OCI-LY1 (cell line): ENCODE data around the gene MRPS21.

Experiments
- H2AFZ ChIP-seq: fragments of 200-600 bp; sonication (generic), shearing (Covaris generic); 2 replicates; pipeline ENCODE4 v1.6.0; 2014; ENCODE audit warnings: antibody characterized with exemption, mild to moderate bottlenecking, low read length
- H3F3A ChIP-seq: fragments of 200-600 bp; sonication (generic), shearing (Covaris generic); 2 replicates; pipeline ENCODE4 v1.6.0; 2014; ENCODE audit warnings: mild to moderate bottlenecking, antibody characterized with exemption, low read length, moderate library complexity; ENCODE audit not compliant: insufficient read depth
- H3K27ac ChIP-seq: fragments of 200-600 bp; sonication (generic); 2 replicates; pipeline ENCODE4 v1.5.1; 2014; ENCODE audit warnings: low read length, mixed run types, mild to moderate bottlenecking, low read depth; ENCODE audit not compliant: poor library complexity, severe bottlenecking
- H3K27me3 ChIP-seq: fragments of 200-600 bp; sonication (generic); 2 replicates; pipeline ENCODE4 v1.6.0; 2014; ENCODE audit warnings: antibody characterized with exemption, mild to moderate bottlenecking, low read length, moderate library complexity; ENCODE audit not compliant: insufficient read depth
- H3K36me3 ChIP-seq: fragments of 200-600 bp; sonication (generic); 2 replicates; pipeline ENCODE4 v1.6.1; 2014; ENCODE audit warnings: mild to moderate bottlenecking, antibody characterized with exemption, low read length, moderate library complexity, mixed read lengths; ENCODE audit not compliant: insufficient read depth
- H3K4me1 ChIP-seq: fragments of 200-600 bp; sonication (generic); 2 replicates; pipeline ENCODE4 v1.5.1; 2014; ENCODE audit warnings: mild to moderate bottlenecking, low read length, moderate library complexity; ENCODE audit not compliant: insufficient read depth, severe bottlenecking
- H3K4me2 ChIP-seq: fragments of 200-600 bp; sonication (generic), shearing (Covaris generic); 2 replicates; pipeline ENCODE4 v1.6.1; 2014; ENCODE audit warnings: low read length
- H3K4me3 ChIP-seq: fragments of 200-600 bp; sonication (generic); 2 replicates; pipeline ENCODE4 v1.5.1; 2014; ENCODE audit warnings: low read length, low read depth, mild to moderate bottlenecking, mixed read lengths; ENCODE audit not compliant: poor library complexity, severe bottlenecking
- H3K79me2 ChIP-seq: fragments of 200-600 bp; shearing (Covaris generic); 2 replicates; pipeline ENCODE4 v1.6.1; 2016; ENCODE audit warnings: mixed run types, low read length, mixed read lengths; ENCODE audit not compliant: insufficient read depth
- H3K9ac ChIP-seq: fragments of 200-600 bp; sonication (generic), shearing (Covaris generic); 2 replicates; pipeline ENCODE4 v1.6.1; 2014; ENCODE audit warnings: mild to moderate bottlenecking, low read length, mixed read lengths
- H3K9me2 ChIP-seq: fragments of 200-600 bp; sonication (generic), shearing (Covaris generic); 2 replicates; pipeline ENCODE4 v1.6.1; 2014; ENCODE audit warnings: low read depth, mild to moderate bottlenecking, low read length, mixed read lengths
- H3K9me3 ChIP-seq: fragments of 200-600 bp; shearing (Covaris generic); 2 replicates; pipeline ENCODE4 v1.6.1; 2014; ENCODE audit warnings: low read length, mixed read lengths
- H4K20me1 ChIP-seq: fragments of 200-600 bp; sonication (generic), shearing (Covaris generic); 2 replicates; pipeline ENCODE4 v1.6.0; 2016; ENCODE audit warnings: mild to moderate bottlenecking, low read length; ENCODE audit not compliant: insufficient read depth
- EZH2 ChIP-seq: fragments of 200-600 bp; sonication (generic), shearing (Covaris generic); IDR thresholded peaks from 2 replicates; pipeline ENCODE4 v1.8.0; 2017; ENCODE audit warnings: borderline replicate concordance, mixed run types, mild to moderate bottlenecking, antibody characterized with exemption, low read length, moderate library complexity, mixed read lengths
- TF ChIP-seq, protein P1 (sequence below): fragments of 200-600 bp; sonication (generic), shearing (Covaris generic); IDR thresholded peaks from 2 replicates; pipeline ENCODE4 v1.5.1; 2017; ENCODE audit warnings: mild to moderate bottlenecking, antibody characterized with exemption, low read length, moderate library complexity, mixed read lengths

Gene MRPS21

DNA sequence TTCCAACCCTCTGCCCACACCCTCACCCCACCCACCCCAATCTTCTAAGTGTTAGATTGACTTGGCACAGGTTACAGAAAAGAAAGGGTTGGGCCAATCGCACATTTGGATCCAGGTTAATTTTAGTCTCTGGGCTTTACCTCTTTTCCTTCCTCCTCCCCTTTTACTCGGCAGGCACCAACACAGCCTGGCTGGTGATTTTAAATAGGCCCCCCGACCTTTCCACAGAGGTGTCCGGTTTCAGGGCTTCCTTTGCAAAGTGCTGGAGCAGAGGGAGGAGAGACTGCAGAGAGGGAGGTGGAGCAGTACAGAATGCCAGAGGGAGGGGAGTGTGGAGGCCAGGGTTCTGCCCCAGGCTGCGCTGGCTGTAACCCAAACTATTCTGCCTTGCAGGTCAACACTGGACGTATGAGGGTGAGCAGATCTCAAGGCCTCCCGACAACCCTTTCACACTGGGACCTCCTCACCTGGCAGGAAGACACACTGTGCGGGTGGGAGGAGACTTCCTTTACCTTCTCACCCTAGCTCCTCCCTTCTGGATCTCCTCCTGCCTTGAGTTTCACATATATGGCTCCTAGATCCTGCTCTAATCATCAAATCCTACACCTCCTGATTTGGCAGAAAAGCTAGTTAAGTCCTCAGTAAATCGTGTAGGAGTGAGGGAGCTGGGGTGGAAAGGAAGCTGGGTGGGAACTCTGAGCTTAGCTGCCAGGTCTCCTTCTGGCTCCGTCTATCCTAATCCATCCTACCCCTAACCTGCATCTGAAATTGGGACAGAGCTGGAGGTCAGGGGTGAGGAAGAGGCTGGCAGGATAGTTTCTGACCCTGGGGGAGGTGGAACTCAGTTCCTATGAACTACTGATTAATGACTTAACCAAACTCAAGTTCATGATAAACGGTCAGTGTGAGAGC lies 33.6 kb upstream of the MRPS21 start:
- Histone ChIP-seq H3K9ac (no peak overlapping the region), H3K79me2 (no peaks in the 10 kb centered on the region), H4K20me1 (no peaks in the 10 kb centered on the region), H3F3A (no peaks in the 10 kb centered on the region), H3K4me3 (no peak overlapping the region), H3K27ac (no peak overlapping the region), H2AFZ (no peak overlapping the region), H3K9me2 (no peaks in the 10 kb centered on the region), H3K9me3 (no peaks in the 10 kb centered on the region), H3K36me3 (peaks cover 7% of the 10 kb centered on the region), H3K27me3 (no peaks in the 10 kb centered on the region), H3K4me1 (peaks cover 21% of the 10 kb centered on the region), H3K4me2 (no peak overlapping the region)
- TF ChIP-seq, protein P1, sequence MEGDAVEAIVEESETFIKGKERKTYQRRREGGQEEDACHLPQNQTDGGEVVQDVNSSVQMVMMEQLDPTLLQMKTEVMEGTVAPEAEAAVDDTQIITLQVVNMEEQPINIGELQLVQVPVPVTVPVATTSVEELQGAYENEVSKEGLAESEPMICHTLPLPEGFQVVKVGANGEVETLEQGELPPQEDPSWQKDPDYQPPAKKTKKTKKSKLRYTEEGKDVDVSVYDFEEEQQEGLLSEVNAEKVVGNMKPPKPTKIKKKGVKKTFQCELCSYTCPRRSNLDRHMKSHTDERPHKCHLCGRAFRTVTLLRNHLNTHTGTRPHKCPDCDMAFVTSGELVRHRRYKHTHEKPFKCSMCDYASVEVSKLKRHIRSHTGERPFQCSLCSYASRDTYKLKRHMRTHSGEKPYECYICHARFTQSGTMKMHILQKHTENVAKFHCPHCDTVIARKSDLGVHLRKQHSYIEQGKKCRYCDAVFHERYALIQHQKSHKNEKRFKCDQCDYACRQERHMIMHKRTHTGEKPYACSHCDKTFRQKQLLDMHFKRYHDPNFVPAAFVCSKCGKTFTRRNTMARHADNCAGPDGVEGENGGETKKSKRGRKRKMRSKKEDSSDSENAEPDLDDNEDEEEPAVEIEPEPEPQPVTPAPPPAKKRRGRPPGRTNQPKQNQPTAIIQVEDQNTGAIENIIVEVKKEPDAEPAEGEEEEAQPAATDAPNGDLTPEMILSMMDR = no peak
- TF ChIP-seq EZH2 = no peak

DNA sequence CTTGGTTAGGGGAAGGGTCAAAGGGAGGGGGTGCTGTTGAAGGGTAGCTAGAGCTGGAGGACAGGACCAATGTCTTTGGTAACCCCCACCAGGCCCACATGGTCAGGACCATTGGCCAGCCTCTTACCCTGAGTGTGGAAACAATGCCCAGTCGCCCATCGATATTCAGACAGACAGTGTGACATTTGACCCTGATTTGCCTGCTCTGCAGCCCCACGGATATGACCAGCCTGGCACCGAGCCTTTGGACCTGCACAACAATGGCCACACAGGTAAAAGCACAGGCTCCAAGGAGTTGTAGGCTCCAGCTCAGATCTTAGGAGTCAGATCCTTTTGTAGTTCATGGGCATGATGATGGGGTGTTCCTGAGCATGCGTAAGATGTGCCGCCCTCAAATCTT lies 32.3 kb upstream of the MRPS21 start:
- Histone ChIP-seq H3K36me3 (peaks cover 21% of the 10 kb centered on the region), H2AFZ (no peak overlapping the region), H3K4me2 (no peak overlapping the region), H3K79me2 (no peaks in the 10 kb centered on the region), H3K27me3 (no peaks in the 10 kb centered on the region), H4K20me1 (no peaks in the 10 kb centered on the region), H3F3A (no peaks in the 10 kb centered on the region), H3K27ac (no peak overlapping the region), H3K4me1 (peaks cover 12% of the 10 kb centered on the region), H3K9me3 (no peaks in the 10 kb centered on the region), H3K9ac (no peak overlapping the region), H3K9me2 (no peaks in the 10 kb centered on the region), H3K4me3 (no peak overlapping the region)
- TF ChIP-seq EZH2 = no peak
- TF ChIP-seq, protein P1 = no peak

GRCh38 chr1:150262388-150263320 lies 31.0 kb upstream of the MRPS21 start:
- no peak for TF ChIP-seq EZH2
- TF ChIP-seq, protein P1 = peak; percentile 27; the same call in 1 of the 2 replicates
- no peaks in the 10 kb centered on the region for H3K9me3 ChIP-seq
- H3K9ac ChIP-seq = no peak overlapping the region
- H2AFZ ChIP-seq = no peak overlapping the region
- peaks cover 31% of the 10 kb centered on the region for H3K36me3 ChIP-seq
- H3K79me2 ChIP-seq = no peaks in the 10 kb centered on the region
- no peaks in the 10 kb centered on the region for H3K9me2 ChIP-seq
- peaks cover 18% of the 10 kb centered on the region for H3K4me1 ChIP-seq
- no peak overlapping the region for H3K27ac ChIP-seq
- no peaks in the 10 kb centered on the region for H4K20me1 ChIP-seq
- no peak overlapping the region for H3K4me3 ChIP-seq
- no peaks in the 10 kb centered on the region for H3F3A ChIP-seq
- H3K27me3 ChIP-seq = no peaks in the 10 kb centered on the region
- H3K4me2 ChIP-seq = peak overlapping the region; percentile 15; the same call in 1 of the 2 replicates
